Colonic mucosa (tissue), 4 donors: ENCODE results near the gene CDR2. TPM values are rescaled to one million over a fixed set of nuclear protein-coding genes. Genes with fewer than 3 reads are reported as not detected.
A peak's percentile ranks its signal among the peaks of the same experiment; 100 is the strongest.
"Not testable (repeated sequence)": the region's sequence is repeated elsewhere in the genome, so short reads cannot be mapped to it uniquely, and the experiment has no call there.

Source experiments
- DNase-seq: peaks from one replicate; pipeline ENCODE4 v3.0.0-alpha.2; 2020
- H3K27ac ChIP-seq: fragments of 200-600 bp; one replicate; pipeline ENCODE4 v1.8.0; 2021
- H3K27me3 ChIP-seq: fragments of 200-600 bp; one replicate; pipeline ENCODE4 v1.8.0; 2021
- H3K36me3 ChIP-seq: fragments of 200-600 bp; one replicate; pipeline ENCODE4 v1.8.0; 2021
- H3K4me1 ChIP-seq: fragments of 200-600 bp; one replicate; pipeline ENCODE4 v1.8.0; 2021; ENCODE audit warnings: mild to moderate bottlenecking
- H3K4me3 ChIP-seq: fragments of 200-600 bp; one replicate; pipeline ENCODE4 v1.8.0; 2021
- H3K9ac ChIP-seq, 2 donors: one replicate each; pipeline ENCODE4 v1.7.0; 2013; ENCODE audit warnings: control low read depth in 2 of 2, low read depth in 2 of 2, low read length in 2 of 2
- H3K9me3 ChIP-seq: fragments of 200-600 bp; one replicate; pipeline ENCODE4 v1.8.0; 2021
- intact Hi-C: fragments of 100-400 bp; cut with DNase I; formaldehyde crosslinking; loops from one replicate; pipeline ENCODE4 v1.14.1; 2022
- total RNA-seq, 2 donors: library from RNA; stranded (reverse); fragmentation: NEBNext Ultra II Directional in 1 of 2; extraction: Animal tissue kit (Norgen Biotek cat#: 25700) in 1 of 2; gene quantifications; one replicate each; pipeline ENCODE4 v1.2.1, GENCODE V29; 2021
- TF ChIP-seq, protein P1 (sequence below): fragments of 200-600 bp; IDR thresholded peaks from one replicate; pipeline ENCODE4 v1.8.0; 2022; ENCODE audit warnings: antibody characterized with exemption, mild to moderate bottlenecking
- donor health status: healthy.
- donor health status: DM: no; HTN: no; CAD: no.
- donor health status: DM: no; HTN: no; CAD: no.

CDR2 gene
- total RNA-seq, 2 donors from 2014 or later = 24.0 to 31.5 TPM

DNA sequence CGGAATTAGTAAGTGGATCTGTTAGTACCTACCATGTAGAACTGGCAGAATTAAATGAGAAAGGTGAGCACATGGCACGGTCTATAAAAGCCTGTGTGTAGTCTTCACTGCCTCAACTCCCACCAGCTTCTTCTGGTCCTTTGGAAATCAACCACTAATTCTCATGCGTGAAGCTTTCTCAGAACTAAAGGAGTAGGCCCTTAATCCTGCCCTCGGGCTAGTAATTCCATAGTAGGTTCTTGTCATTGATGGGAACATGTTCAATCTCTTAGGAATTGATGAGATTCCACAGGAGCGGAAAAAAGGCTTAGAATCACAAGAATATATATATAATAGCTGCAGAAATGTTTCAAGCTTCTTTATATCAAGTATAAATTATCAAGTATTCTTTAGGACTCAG is 21.7 kb downstream of the CDR2 start:
- Histone ChIP-seq H3K9ac (no peak overlapping the region), H3K27ac (peak overlapping the region; percentile 62), H3K4me3 (no peak overlapping the region), H3K36me3 (peaks cover 19% of the 10 kb centered on the region), H3K27me3 (no peaks in the 10 kb centered on the region), H3K4me1 (peaks cover 6% of the 10 kb centered on the region), H3K9me3 (no peaks in the 10 kb centered on the region)
- TF ChIP-seq, protein P1, sequence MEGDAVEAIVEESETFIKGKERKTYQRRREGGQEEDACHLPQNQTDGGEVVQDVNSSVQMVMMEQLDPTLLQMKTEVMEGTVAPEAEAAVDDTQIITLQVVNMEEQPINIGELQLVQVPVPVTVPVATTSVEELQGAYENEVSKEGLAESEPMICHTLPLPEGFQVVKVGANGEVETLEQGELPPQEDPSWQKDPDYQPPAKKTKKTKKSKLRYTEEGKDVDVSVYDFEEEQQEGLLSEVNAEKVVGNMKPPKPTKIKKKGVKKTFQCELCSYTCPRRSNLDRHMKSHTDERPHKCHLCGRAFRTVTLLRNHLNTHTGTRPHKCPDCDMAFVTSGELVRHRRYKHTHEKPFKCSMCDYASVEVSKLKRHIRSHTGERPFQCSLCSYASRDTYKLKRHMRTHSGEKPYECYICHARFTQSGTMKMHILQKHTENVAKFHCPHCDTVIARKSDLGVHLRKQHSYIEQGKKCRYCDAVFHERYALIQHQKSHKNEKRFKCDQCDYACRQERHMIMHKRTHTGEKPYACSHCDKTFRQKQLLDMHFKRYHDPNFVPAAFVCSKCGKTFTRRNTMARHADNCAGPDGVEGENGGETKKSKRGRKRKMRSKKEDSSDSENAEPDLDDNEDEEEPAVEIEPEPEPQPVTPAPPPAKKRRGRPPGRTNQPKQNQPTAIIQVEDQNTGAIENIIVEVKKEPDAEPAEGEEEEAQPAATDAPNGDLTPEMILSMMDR = no peak
- intact Hi-C loops = no loop called here
- no peak for DNase-seq

DNA sequence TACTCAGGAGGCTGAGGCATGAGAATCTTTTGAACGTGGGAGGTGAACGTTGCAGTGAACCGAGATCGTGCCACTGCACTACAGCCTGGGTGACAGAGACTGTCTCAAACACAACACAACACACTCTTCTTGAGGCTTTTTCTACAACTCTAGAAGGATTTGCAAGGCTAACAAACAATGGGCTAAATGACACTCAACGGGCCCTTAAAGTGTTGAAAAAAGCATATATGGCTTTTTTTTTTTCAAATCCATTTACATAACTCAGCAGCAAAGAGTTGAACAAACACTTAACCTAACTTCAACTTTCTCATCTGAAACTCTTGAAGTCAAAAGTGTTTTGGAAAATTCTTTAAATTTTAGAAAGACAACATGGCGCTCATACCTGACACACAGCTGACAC is 22.3 kb downstream of the CDR2 start:
- Histone ChIP-seq H3K27me3 (no peaks in the 10 kb centered on the region), H3K36me3 (peaks cover 19% of the 10 kb centered on the region), H3K4me1 (peaks cover 6% of the 10 kb centered on the region), H3K9me3 (no peaks in the 10 kb centered on the region), H3K27ac (no peak overlapping the region), H3K4me3 (no peak overlapping the region), H3K9ac (no peak overlapping the region)
- intact Hi-C loops = no loop called here
- DNase-seq = no peak
- TF ChIP-seq, protein P1 = no peak

DNA sequence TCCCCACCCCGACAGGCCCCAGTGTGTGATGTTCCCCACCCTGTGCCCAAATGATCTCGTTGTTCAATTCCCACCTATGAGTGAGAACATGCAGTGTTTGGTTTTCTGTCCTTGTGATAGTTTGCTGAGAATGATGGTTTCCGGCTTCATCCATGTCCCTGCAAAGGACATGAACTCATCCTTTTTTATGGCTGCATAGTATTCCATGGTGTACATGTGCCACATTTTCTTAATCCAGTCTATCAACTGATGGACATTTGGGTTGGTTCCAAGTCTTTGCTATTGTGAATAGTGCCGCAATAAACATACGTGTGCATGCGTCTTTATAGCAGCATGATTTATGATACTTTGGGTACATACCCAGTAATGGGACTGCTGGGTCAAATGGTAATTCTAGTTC is 23.4 kb downstream of the CDR2 start:
- DNase-seq, H3K4me1 ChIP-seq, H3K27me3 ChIP-seq, intact Hi-C loops, H3K4me3 ChIP-seq, H3K9ac ChIP-seq, H3K27ac ChIP-seq, H3K9me3 ChIP-seq: not testable (repeated sequence)
- peaks cover 22% of the 10 kb centered on the region for H3K36me3 ChIP-seq

DNA sequence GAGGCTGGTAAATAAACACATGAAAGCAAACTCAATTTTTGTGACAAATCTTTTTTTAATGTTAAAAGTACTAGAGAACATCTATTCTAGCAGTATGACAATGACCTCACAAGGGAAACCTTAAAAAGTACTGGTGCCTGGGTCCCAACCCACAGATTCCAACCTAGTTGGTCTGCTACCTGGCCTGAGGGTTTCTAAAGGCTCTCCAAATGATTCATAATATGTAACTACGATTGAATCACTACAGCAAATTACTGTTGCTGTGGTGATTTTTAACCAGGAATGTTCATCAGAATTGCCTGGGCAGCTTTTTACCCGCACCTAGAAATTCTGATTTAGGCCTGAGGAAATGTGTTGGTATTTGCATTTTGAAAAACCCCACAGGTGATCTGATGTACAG is 26.1 kb downstream of the CDR2 start:
- intact Hi-C loops = no loop called here
- Histone ChIP-seq H3K4me1 (peaks cover 6% of the 10 kb centered on the region), H3K4me3 (no peak overlapping the region), H3K27me3 (no peaks in the 10 kb centered on the region), H3K9me3 (no peaks in the 10 kb centered on the region), H3K27ac (no peak overlapping the region), H3K9ac (no peak overlapping the region), H3K36me3 (peaks cover 22% of the 10 kb centered on the region)
- DNase-seq = no peak
- TF ChIP-seq, protein P1 = no peak

DNA sequence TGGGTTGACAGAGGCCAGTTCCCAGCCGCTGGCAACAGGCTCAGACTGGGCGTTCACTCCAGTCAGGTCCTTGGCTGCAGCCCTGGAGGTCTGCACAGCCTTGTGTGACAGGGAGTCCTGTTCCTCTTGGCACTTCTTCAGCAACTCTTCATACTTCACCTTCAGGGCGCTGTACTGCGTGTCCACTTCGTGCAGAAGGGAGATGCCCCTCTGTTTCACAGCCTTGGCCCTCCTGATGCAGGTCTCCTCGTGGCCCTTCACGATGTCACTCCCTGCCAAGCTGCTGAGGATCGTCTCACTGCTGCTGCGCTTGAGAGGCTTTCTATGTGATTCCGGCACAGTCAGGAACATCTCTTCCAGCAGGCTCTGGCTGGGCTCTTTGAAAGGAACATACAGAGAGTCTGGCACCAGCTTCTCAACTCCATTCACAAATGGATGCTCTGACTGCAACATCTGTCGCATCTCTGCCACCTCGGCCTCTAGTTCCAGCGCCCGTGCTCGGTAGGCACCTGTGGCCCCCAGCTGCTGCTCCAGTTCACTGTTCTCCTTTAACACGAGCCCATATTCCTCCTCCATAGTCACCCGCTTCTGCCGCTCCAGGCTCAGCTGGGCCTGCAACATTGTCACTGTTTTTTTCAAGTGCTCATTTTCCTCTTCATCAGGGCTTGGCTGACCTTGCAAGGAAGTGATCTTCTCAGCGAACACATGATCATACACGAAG is 27.2 kb downstream of the CDR2 start:
- H3K27me3 ChIP-seq = no peaks in the 10 kb centered on the region
- DNase-seq = no peak
- no peaks in the 10 kb centered on the region for H3K4me1 ChIP-seq
- H3K27ac ChIP-seq = no peak overlapping the region
- TF ChIP-seq, protein P1 = no peak
- H3K4me3 ChIP-seq = no peak overlapping the region
- no peaks in the 10 kb centered on the region for H3K9me3 ChIP-seq
- no peak overlapping the region for H3K9ac ChIP-seq
- intact Hi-C loops = no loop called here
- H3K36me3 ChIP-seq = peaks cover 22% of the 10 kb centered on the region

DNA sequence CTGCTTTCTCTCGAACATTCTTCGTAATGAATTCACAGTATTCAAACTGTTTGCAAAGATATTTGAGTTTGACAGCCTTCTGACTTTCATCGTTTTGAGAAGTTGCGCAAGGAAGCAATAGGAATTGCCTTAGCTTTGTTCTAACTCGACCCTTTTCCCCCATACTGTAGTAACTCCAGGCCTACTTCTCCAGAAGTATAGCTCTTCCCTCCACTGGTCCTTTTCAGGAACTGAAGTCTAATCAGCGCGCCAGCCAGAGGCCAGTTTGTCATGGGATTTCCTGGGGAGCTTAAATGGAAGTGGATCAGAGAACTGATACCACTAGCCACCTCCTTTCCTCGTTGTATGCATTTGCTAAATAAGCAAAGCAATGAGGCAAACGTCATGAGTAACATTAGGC is 27.9 kb downstream of the CDR2 start:
- Histone ChIP-seq H3K27me3 (no peaks in the 10 kb centered on the region), H3K4me3 (no peak overlapping the region), H3K9me3 (no peaks in the 10 kb centered on the region), H3K4me1 (no peaks in the 10 kb centered on the region), H3K27ac (no peak overlapping the region), H3K9ac (no peak overlapping the region), H3K36me3 (peaks cover 22% of the 10 kb centered on the region)
- intact Hi-C loops = no loop called here
- DNase-seq = no peak
- TF ChIP-seq, protein P1 = no peak
